Gastrocnemius medialis (tissue), 4 donors: ENCODE data around the gene SUPT20HL1. TPM values are rescaled to one million over a fixed set of nuclear protein-coding genes. Genes with fewer than 3 reads are reported as not detected.

Source experiments
- ATAC-seq, 2 donors: fragments of 150-250 bp; one replicate each; pipeline ENCODE4 v1.9.1; 2016
- DNase-seq, 2 donors: peaks; one replicate each; pipeline ENCODE4 v3.0.0-alpha.2; 2019
- H3K27ac ChIP-seq, 4 donors: fragments of 200-600 bp; sonication (generic); 1 replicate in 1 of 4; 2 replicates in 3 of 4; pipeline ENCODE4 v1.5.1; 2016 to 2018; ENCODE audit warnings: mild to moderate bottlenecking in 2 of 4, moderate library complexity in 1 of 4
- H3K27me3 ChIP-seq, 3 donors: fragments of 200-600 bp; sonication (generic) in 2 of 3; 1 replicate in 1 of 3; 2 replicates in 2 of 3; pipeline versions ENCODE4 v1.5.1 to v1.6.0; 2016 to 2019; ENCODE audit warnings: mild to moderate bottlenecking in 1 of 3, moderate library complexity in 1 of 3
- H3K36me3 ChIP-seq, 2 donors: fragments of 200-600 bp; sonication (generic) in 1 of 2; one replicate each; pipeline ENCODE4 v1.5.1; 2017 to 2018
- H3K4me1 ChIP-seq, 2 donors: fragments of 200-600 bp; sonication (generic) in 1 of 2; one replicate each; pipeline ENCODE4 v1.5.1; 2016 to 2017; ENCODE audit warnings: mild to moderate bottlenecking in 2 of 2
- H3K4me3 ChIP-seq, 4 donors: fragments of 200-600 bp; sonication (generic) in 3 of 4; 1 replicate in 1 of 4; 2 replicates in 3 of 4; pipeline ENCODE4 v1.5.1; 2016 to 2019; ENCODE audit warnings: mild to moderate bottlenecking in 2 of 4
- H3K9me3 ChIP-seq, 3 donors: fragments of 200-600 bp; sonication (generic) in 2 of 3; 1 replicate in 1 of 3; 2 replicates in 2 of 3; pipeline ENCODE4 v1.5.1; 2016 to 2019
- CTCF ChIP-seq, 5 experiments: fragments of 450-650 bp in 3 of 5; fragments of 200-600 bp in 2 of 5; sonication (generic) in 2 of 5; IDR thresholded peaks in 4 of 5; conservative IDR thresholded peaks in 1 of 5; 1 replicate in 4 of 5; 2 replicates in 1 of 5; pipeline ENCODE4 v1.5.1; 2016 to 2019; ENCODE audit warnings: antibody characterized with exemption in 5 of 5, mild to moderate bottlenecking in 3 of 5, moderate library complexity in 3 of 5
- POLR2A ChIP-seq, 2 donors: fragments of 450-650 bp; IDR thresholded peaks; one replicate each; pipeline ENCODE4 v1.6.1; 2017; ENCODE audit warnings: antibody characterized with exemption in 2 of 2, mild to moderate bottlenecking in 2 of 2, moderate library complexity in 2 of 2
- in situ Hi-C, 4 donors: fragments of 200-750 bp; cut with MboI; loops; one replicate each; pipeline versions ENCODE4 v1.15.0 to v1.8.0; 2017; ENCODE audit warnings: low sequenced_read_pairs in 4 of 4
- intact Hi-C: fragments of 100-400 bp; cut with DNase I; formaldehyde crosslinking; loops from one replicate; pipeline ENCODE4 v1.15.1; 2023; ENCODE audit warnings: low total_unique reads
- total RNA-seq, 4 donors: library from RNA; depleted of rRNA; stranded (reverse); fragments of >200 nt; gene quantifications; one replicate each; pipeline versions ENCODE4 v1.1.0 to v1.2.3, GENCODE V29; 2016

Gene SUPT20HL1
- total RNA-seq, 4 donors from 2014 or later = not detected

DNA sequence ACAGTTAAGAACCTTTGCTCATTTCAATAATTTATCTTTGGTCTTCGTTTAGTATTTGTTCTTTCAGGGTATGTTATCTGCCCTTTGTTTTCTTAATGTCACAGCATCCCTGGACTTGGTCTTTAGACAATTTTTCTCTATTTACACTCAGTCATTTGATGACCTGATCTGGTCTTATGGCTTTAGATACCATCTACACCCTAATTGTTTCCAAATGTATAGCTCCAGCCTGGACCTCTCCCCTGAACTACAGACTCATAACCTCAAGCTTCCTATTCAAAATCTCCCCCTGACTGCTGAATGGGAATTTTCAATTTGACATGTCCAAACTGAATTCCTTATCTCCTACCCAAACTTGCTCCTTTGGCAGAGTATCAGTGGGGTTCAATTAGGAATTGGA lies 42.9 kb upstream of the SUPT20HL1 start:
- in situ Hi-C loops (no loop called here), intact Hi-C loops (no loop called here)
- H3K27ac ChIP-seq = no peak overlapping the region
- H3K9me3 ChIP-seq = no peaks in the 10 kb centered on the region
- H3K27me3 ChIP-seq = no peaks in the 10 kb centered on the region
- DNase-seq (no peak), ATAC-seq (no peak)
- H3K4me3 ChIP-seq = no peak overlapping the region
- no peaks in the 10 kb centered on the region for H3K4me1 ChIP-seq
- no peak for TF ChIP-seq CTCF (IDR thresholded peaks at IDR 0.05 in 4 of 5, conservative IDR thresholded peaks at IDR 0.05 in 1 of 5)
- no peak for TF ChIP-seq POLR2A (IDR thresholded peaks at IDR 0.05)
- no peaks in the 10 kb centered on the region for H3K36me3 ChIP-seq

GRCh38 chrX:24321741-24322395 lies 38.6 kb upstream of the SUPT20HL1 start:
- intact Hi-C loops (no loop called here), in situ Hi-C loops (no loop called here)
- H3K27me3 ChIP-seq = peaks cover 0 to 8% (median 0%) of the 10 kb centered on the region in 3 donors
- TF ChIP-seq POLR2A (IDR thresholded peaks at IDR 0.05) (no peak), CTCF (IDR thresholded peaks at IDR 0.05 in 4 of 5, conservative IDR thresholded peaks at IDR 0.05 in 1 of 5) (no peak)
- H3K27ac ChIP-seq = no peak overlapping the region
- ATAC-seq = no peak
- no peaks in the 10 kb centered on the region for H3K36me3 ChIP-seq
- no peak for DNase-seq
- no peaks in the 10 kb centered on the region for H3K4me1 ChIP-seq
- no peaks in the 10 kb centered on the region for H3K9me3 ChIP-seq
- H3K4me3 ChIP-seq = no peak overlapping the region

GRCh38 chrX:24325231-24325630 lies 35.2 kb upstream of the SUPT20HL1 start:
- TF ChIP-seq CTCF (IDR thresholded peaks at IDR 0.05 in 4 of 5, conservative IDR thresholded peaks at IDR 0.05 in 1 of 5) = no peak
- TF ChIP-seq POLR2A (IDR thresholded peaks at IDR 0.05) = no peak
- H3K9me3 ChIP-seq = no peaks in the 10 kb centered on the region
- in situ Hi-C loops = no loop called here

DNA sequence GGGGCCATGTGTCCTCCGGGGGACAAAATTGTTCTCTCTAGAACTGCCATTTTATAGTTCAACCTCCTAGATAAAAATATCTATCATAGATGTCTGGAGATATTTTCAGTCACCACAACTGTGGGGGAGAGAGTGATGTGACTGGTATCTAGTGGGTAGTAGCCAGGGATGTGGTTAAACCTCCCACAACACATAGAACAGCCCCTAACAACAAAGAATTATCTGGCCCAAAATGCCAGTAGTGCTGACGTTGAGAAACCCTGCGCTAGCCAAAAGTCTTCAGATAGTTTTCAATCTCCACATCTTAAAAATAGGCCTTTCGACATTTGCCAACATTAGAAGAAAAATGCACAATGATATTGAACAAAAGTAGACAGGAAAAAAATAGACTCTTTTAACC lies 27.6 kb upstream of the SUPT20HL1 start:
- TF ChIP-seq POLR2A (IDR thresholded peaks at IDR 0.05) (no peak), CTCF (IDR thresholded peaks at IDR 0.05 in 4 of 5, conservative IDR thresholded peaks at IDR 0.05 in 1 of 5) (no peak)
- no peak for DNase-seq

More at GRCh38 chrX:24325231-24325630, 35.2 kb upstream of the SUPT20HL1 start:
- Histone ChIP-seq H3K27me3 (peaks cover 0 to 8% (median 0%) of the 10 kb centered on the region in 3 donors), H3K4me3 (no peak overlapping the region), H3K27ac (no peak overlapping the region), H3K4me1 (no peaks in the 10 kb centered on the region), H3K36me3 (no peaks in the 10 kb centered on the region)
- DNase-seq (no peak), ATAC-seq (no peak)
- intact Hi-C loops = no loop called here

GRCh38 chrX:24333371-24333770 lies 27.1 kb upstream of the SUPT20HL1 start:
- in situ Hi-C loops = no loop called here
- Histone ChIP-seq H3K9me3 (no peaks in the 10 kb centered on the region), H3K4me1 (no peaks in the 10 kb centered on the region), H3K27me3 (no peaks in the 10 kb centered on the region), H3K4me3 (no peak overlapping the region), H3K27ac (no peak overlapping the region), H3K36me3 (no peaks in the 10 kb centered on the region)
- ATAC-seq (no peak), DNase-seq (no peak)
- intact Hi-C loops = no loop called here
- no peak for TF ChIP-seq CTCF (IDR thresholded peaks at IDR 0.05 in 4 of 5, conservative IDR thresholded peaks at IDR 0.05 in 1 of 5)
- TF ChIP-seq POLR2A (IDR thresholded peaks at IDR 0.05) = no peak

More for the DNA sequence above, 27.6 kb upstream of the SUPT20HL1 start:
- Histone ChIP-seq H3K27ac (no peak overlapping the region), H3K36me3 (no peaks in the 10 kb centered on the region), H3K4me3 (no peak overlapping the region), H3K9me3 (no peaks in the 10 kb centered on the region), H3K27me3 (no peaks in the 10 kb centered on the region), H3K4me1 (no peaks in the 10 kb centered on the region)
- in situ Hi-C loops (no loop called here), intact Hi-C loops (no loop called here)
- ATAC-seq = no peak
